Subcutaneous abdominal adipose tissue (tissue), 5 donors: ENCODE measurements around the gene ARHGEF1.

Source experiments
- H3K27ac ChIP-seq: one replicate; pipeline ENCODE4 v1.7.0; 2013; ENCODE audit warnings: low read depth, mild to moderate bottlenecking, inconsistent platforms, low read length, moderate library complexity
- H3K27me3 ChIP-seq, 5 donors: one replicate each; pipeline ENCODE4 v1.7.0; 2013; ENCODE audit warnings: low read length in 5 of 5, inconsistent platforms in 1 of 5; ENCODE audit not compliant: control insufficient read depth in 5 of 5, insufficient read depth in 4 of 5
- H3K36me3 ChIP-seq, 5 donors: one replicate each; pipeline ENCODE4 v1.7.0; 2013; ENCODE audit warnings: low read length in 5 of 5; ENCODE audit not compliant: control insufficient read depth in 5 of 5, insufficient read depth in 5 of 5
- H3K4me1 ChIP-seq, 5 donors: one replicate each; pipeline ENCODE4 v1.7.0; 2013; ENCODE audit warnings: low read length in 5 of 5, mild to moderate bottlenecking in 3 of 5, moderate library complexity in 1 of 5; ENCODE audit not compliant: control insufficient read depth in 5 of 5, insufficient read depth in 5 of 5
- H3K4me3 ChIP-seq, 5 donors: one replicate each; pipeline ENCODE4 v1.7.0; 2013; ENCODE audit warnings: low read length in 5 of 5, low read depth in 1 of 5
- H3K9ac ChIP-seq, 5 donors: one replicate each; pipeline ENCODE4 v1.7.0; 2013; ENCODE audit warnings: low read length in 5 of 5, mild to moderate bottlenecking in 4 of 5, moderate library complexity in 3 of 5
- H3K9me3 ChIP-seq, 5 donors: one replicate each; pipeline ENCODE4 v1.7.0; 2013; ENCODE audit warnings: low read length in 5 of 5; ENCODE audit not compliant: control insufficient read depth in 5 of 5
- donor health status: healthy.
- donor health status: healthy.
- donor health status: healthy.
- donor health status: healthy.
- donor health status: healthy.

ARHGEF1 gene

DNA sequence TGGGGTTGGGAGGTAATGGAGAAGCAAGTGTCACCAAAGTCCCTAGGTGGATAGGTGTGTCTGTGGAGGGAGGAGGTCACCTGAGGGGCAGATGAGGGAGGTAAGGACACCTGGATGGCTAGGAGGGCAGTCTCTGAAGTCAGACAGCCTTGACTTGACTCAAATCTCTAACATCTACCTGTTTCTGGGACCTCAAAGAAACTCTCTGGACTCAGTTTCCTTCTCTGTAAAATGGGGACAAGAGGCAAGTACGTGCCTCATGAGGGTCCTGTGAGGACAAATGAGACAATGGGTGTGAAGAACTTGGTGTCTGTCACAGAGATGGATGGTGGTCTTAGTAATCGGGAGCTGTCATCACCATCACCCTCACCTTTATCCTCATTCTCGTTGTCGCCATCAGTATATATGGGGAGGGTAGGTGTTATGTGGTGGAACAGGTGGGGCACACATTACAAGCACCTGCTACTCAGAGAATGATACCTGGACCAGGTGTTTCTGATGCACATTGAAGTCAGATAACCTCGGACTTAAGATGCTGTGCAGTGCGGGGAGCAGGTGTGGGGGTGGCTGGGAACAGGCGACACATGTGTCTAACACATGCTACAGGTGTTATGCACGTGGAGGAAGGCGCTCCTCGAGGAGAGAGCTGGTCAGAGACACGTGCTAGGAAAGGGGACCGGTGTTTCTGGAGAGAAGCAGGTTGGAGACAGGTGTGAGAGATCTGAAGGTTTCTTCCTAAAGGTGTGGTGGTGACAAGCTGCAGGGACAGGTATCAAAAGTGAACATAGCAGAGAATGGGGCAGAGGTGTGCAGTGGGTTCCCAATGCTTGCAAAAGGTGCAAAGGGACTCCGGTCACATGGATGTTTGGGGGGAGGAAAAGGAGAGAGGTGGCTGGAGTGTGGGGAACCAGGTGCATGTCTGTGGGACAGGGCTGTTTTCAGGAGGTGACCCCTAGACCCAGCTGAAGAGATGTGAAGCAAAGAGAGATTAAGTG lies 41.5 kb downstream of the ARHGEF1 start:
- Histone ChIP-seq H3K4me3 (no peak overlapping the region), H3K27ac (no peak overlapping the region), H3K27me3 (peaks cover 48 to 85% (median 83%) of the 10 kb centered on the region in 5 donors), H3K9ac (no peak overlapping the region), H3K4me1 (peaks cover 0 to 12% (median 7%) of the 10 kb centered on the region in 5 donors), H3K36me3 (no peaks in the 10 kb centered on the region), H3K9me3 (peaks cover 0 to 3% (median 0%) of the 10 kb centered on the region in 5 donors)

DNA sequence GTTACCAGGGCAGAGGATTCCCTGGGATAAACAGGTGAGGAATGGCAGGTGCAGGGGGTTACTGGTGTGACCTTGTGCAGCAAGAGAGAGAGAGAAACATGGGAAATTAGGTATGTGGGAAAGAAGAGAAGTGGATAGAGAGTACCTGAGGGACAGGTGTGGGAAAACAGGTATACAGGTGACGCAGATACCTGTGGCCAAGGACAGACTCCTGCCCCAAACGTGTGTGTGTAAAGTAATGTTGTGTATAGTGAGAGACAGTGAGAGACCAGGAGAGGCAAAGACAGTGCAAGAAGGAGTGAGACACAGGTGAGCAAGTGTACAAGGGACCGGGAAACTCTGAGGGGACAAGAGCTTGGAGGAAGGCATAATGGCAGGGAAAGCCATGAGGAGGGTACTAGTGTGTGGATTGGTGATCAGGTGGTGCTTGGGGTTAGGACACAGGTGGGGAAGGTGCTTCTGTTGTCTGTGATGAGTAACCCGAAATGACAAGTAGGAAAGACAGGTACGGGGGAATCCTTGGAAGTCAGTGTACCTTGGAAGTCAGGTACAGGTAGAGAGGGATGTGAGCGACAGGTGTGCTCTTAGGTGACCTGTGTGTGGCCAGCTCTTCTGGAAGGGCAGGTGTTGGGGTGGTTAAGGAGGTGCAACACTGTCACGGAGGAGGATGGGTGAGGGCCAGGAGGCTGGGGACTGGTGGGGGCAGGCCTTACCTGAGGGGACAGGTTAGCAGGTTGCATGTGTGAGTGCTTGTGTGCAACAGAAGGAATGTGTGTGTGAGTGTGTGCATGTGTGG lies 42.4 kb downstream of the ARHGEF1 start:
- peaks cover 0 to 12% (median 7%) of the 10 kb centered on the region in 5 donors for H3K4me1 ChIP-seq
- H3K27ac ChIP-seq = no peak overlapping the region
- H3K27me3 ChIP-seq = peaks cover 55 to 87% (median 83%) of the 10 kb centered on the region in 5 donors
- H3K36me3 ChIP-seq = no peaks in the 10 kb centered on the region
- no peak overlapping the region for H3K4me3 ChIP-seq
- no peak overlapping the region for H3K9ac ChIP-seq
- peaks cover 0 to 3% (median 0%) of the 10 kb centered on the region in 5 donors for H3K9me3 ChIP-seq

DNA sequence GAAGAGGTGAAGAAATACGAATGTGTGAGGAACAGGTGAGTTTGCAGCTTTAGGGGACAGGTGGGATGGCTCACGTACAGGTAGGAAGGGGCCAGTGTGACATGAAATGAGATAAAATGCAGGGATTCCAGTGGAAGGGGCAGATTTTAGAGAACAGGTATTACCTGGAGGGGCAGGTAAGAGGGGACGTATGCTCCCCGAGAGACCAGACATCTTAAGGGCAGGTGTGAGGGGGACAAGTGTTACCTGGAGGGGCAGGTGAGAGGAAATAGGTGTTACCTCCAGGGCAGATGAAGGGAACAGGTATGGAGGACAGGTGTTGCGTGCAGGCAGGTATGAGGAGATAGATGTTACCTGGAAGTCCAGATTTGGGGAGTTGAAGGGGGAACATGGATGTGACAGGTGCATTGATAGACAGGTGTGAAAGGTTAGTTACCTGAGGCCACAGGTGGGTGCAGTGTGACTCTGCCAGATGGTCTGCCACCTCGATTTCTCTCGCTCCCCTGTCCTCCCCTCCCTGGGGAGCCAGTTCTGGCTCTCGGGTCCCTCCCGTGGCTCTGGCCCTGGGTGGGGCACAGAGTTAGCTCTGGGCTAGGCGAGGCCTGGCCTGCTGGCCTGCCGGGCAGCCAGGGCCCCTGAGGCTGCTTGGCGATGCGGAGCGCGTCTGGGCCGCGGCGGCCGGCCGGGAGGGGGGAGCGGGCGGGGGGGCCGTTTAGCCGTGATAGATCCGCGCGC lies 43.2 kb downstream of the ARHGEF1 start:
- Histone ChIP-seq H3K4me3 (no peak overlapping the region), H3K9ac (no peak overlapping the region), H3K27me3 (peaks cover 60 to 87% (median 83%) of the 10 kb centered on the region in 5 donors), H3K27ac (no peak overlapping the region), H3K4me1 (peaks cover 0 to 12% (median 7%) of the 10 kb centered on the region in 5 donors), H3K36me3 (no peaks in the 10 kb centered on the region), H3K9me3 (peaks cover 0 to 3% (median 0%) of the 10 kb centered on the region in 5 donors)

DNA sequence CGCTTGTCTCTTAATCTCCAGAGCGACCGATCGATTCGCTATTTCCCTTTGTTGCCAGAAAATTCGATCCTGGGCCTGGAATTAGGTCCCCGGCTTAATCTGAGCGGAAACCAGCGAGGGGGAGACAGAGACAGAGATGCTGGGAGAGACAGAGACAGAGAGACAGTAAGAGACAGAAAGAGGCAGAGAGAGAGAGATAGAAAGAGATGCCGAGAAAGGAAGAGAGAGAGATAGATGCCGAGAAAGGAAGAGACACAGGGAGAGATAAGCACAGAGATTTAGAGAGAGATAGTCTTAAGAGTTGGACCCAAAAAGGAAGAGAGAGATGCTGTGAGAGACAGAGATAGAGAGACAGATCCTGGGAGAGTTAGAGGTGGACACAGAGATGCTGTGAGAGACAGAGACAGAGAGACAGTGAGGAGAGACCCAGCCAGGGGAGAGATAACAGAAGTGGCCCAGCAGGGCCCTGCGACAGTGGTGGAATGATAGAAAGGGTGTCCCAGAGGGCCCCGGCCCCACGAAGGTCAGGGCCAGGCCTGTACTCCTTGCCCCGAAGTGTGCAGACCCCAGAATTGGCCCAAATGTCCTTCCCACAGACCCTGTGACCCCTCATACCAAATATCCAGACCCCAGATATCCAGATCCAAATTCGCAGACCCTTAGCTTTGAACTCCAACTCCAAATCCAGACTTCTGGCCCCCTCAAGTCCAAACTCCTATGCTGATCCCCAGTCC lies 43.9 kb downstream of the ARHGEF1 start:
- H3K9ac ChIP-seq = no peak overlapping the region
- H3K36me3 ChIP-seq = no peaks in the 10 kb centered on the region
- H3K4me1 ChIP-seq = peaks cover 0 to 12% (median 7%) of the 10 kb centered on the region in 5 donors
- peaks cover 65 to 88% (median 84%) of the 10 kb centered on the region in 5 donors for H3K27me3 ChIP-seq
- no peak overlapping the region for H3K27ac ChIP-seq
- peaks cover 0 to 3% (median 0%) of the 10 kb centered on the region in 5 donors for H3K9me3 ChIP-seq
- no peak overlapping the region for H3K4me3 ChIP-seq

DNA sequence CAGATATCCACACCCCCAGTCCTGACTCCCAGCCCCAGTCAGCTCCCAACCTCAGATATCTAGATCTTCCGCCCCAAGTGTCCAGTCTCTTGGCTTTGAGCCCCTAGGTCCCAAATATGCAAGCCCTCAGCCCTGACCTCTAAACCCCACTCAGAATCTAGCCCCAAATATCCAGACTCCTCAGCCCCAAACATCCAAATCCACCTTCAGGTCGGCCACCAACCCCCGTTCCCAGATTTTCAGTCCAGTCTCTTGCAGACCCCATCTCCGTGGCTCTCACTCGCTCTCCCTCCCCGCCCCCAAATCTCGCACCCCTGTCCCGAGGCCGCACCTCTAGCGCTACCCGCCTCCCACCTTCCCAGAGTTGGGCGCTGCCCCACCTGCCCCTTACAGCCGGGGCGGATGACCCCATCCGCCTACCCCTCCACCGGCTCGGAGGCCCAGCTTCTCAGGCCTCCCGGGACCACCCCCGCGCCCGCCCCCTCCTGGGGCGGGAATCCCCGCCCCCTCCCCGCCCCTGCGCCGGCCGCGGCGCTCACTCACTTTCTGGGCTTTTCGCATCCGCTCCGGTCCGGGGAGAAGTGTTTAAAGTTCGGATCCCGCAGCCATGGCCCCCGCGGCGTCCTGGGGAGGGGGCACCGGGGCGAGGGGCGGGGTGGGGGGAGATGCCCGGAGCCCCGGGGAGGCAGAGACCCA lies 44.7 kb downstream of the ARHGEF1 start:
- H3K27ac ChIP-seq = no peak overlapping the region
- H3K36me3 ChIP-seq = no peaks in the 10 kb centered on the region
- peaks cover 0 to 12% (median 7%) of the 10 kb centered on the region in 5 donors for H3K4me1 ChIP-seq
- no peak overlapping the region for H3K9ac ChIP-seq
- peaks cover 0 to 3% (median 0%) of the 10 kb centered on the region in 5 donors for H3K9me3 ChIP-seq
- H3K27me3 ChIP-seq = peaks cover 66 to 89% (median 84%) of the 10 kb centered on the region in 5 donors
- H3K4me3 ChIP-seq = peak overlapping the region in 2 of 5 donors; percentile 46 to 60

DNA sequence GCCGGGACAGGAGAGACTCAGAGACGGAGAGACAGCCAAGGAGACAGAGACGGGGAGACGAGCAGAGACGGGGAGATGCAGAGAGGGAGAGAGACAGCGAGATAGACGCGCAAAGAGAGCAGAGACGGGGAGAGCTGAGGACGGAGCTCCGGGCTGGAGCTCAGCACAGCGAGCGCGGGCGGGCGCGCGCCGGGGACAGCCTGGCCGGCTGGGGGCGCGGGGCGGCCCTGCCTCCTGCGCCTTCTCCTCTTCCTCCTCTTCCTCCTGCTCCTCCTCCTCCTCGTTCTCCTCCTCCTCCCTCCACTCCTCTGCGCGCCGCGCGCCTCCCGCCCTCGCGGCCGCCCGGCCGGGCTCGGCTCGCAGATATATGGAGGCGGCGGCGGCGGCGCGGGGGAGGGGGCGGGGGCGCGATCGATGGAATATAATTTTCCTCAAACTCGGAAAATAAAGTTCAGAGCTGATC lies 45.3 kb downstream of the ARHGEF1 start, which contains the start of gene ERFL:
ERFL (minus strand) TSS at position 229 of the 463 bp plus-strand sequence. CDS start 15,530 bp downstream, outside the sequence.
- H3K4me1 ChIP-seq = peaks cover 0 to 17% (median 13%) of the 10 kb centered on the region in 5 donors
- no peak within 1 kb of the TSS for H3K27ac ChIP-seq
- H3K4me3 ChIP-seq = peak within 1 kb of the TSS in 4 of 5 donors; percentile 5 to 60 (median 29)
- H3K27me3 ChIP-seq = peaks cover 62 to 87% (median 82%) of the 10 kb centered on the region in 5 donors
- H3K9ac ChIP-seq = no peak within 1 kb of the TSS
- H3K36me3 ChIP-seq = no peaks in the 10 kb centered on the region
- H3K9me3 ChIP-seq = peaks cover 0 to 3% (median 0%) of the 10 kb centered on the region in 5 donors

DNA sequence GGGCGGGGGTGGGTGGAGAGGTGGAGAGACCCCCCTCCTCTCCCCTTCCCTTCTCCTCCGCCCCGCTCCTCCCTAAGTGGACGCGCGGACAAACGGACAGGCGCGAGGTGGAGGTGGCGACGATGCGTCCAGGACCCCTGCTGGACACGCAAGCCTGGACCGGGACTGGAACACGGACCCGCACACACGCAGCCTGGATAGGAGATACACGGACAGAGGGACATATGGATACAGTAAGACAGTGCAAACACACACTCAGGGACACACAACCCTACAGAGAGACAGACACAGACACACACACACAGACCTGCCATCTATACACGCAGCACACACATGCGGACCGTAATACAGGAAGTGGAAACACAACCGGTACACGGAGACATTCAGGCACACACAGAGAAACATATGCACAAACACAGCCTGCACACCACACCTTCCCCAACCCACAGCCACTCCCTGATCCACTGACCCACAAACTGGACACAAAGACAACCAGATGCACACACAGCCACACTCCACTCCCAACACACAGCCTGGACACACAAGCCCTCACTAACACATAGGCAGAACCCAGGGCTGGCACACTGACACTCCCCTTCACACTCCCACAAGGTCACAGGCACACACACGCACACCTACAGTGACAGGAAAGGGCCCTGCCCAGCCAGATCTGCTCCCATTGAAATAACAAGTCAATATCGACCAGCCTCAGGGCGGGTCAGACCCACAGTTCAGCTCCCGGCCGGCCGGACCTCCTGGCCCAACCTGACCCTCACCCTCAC lies 46.0 kb downstream of the ARHGEF1 start:
- Histone ChIP-seq H3K9me3 (peaks cover 0 to 3% (median 0%) of the 10 kb centered on the region in 5 donors), H3K27ac (no peak overlapping the region), H3K4me3 (peak overlapping the region in 3 of 5 donors; percentile 5 to 40 (median 23)), H3K36me3 (no peaks in the 10 kb centered on the region), H3K9ac (no peak overlapping the region), H3K27me3 (peaks cover 62 to 92% (median 86%) of the 10 kb centered on the region in 5 donors), H3K4me1 (peaks cover 0 to 17% (median 13%) of the 10 kb centered on the region in 5 donors)

DNA sequence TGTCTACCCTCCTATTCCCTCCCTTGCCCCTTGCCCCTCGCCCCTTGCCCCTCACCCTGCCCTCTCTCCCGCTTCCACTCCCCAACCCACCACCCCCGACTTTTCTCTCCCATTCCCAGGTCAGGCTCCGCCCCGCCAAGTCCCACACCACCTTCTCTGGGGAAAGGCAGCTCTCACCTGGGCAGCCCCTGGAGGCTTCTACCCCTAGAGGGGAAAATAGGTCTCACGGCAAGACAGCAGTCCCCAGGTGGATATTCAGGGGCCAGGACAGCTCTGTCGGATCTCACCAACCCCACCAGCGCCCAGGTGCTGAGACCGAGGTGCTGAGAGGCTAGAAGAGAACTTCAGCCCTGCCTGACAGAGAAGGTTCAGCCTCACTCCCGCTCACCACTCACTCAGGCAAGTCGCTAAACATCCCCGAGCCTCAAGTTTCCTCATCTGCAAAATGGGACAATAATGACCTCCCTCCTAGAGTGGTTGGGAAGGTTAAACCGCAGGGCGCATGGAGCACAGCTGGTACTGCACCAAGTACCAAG lies 46.6 kb downstream of the ARHGEF1 start:
- no peak overlapping the region for H3K9ac ChIP-seq
- H3K36me3 ChIP-seq = no peaks in the 10 kb centered on the region
- H3K27ac ChIP-seq = no peak overlapping the region
- H3K4me3 ChIP-seq = no peak overlapping the region
- H3K9me3 ChIP-seq = peaks cover 0 to 3% (median 0%) of the 10 kb centered on the region in 5 donors
- H3K27me3 ChIP-seq = peaks cover 63 to 89% (median 84%) of the 10 kb centered on the region in 5 donors
- H3K4me1 ChIP-seq = peaks cover 0 to 17% (median 13%) of the 10 kb centered on the region in 5 donors
